Common myeloid progenitor, CD34-positive (primary cell): ENCODE measurements around the gene PLET1.

Experiments
- CTCF ChIA-PET: fragments of 350-600 bp; sonication (Branson Sonifier 250); formaldehyde crosslinking; loops from one replicate; lab custom pipeline; 2021; ENCODE audit warnings: antibody characterized with exemption; lab: Charles Lee
- POLR2A ChIA-PET: fragments of 350-600 bp; sonication (Branson Sonifier 250); formaldehyde crosslinking; loops from one replicate; lab custom pipeline; 2021; ENCODE audit warnings: antibody characterized with exemption; lab: Charles Lee
- DNase-seq, 3 donors: peaks; one replicate each; pipeline versions ENCODE4 v3.0.0 to v3.0.0-alpha.2; 2013
- H3K27ac ChIP-seq, 2 experiments: 1 replicate in 1 of 2; 2 replicates in 1 of 2; pipeline ENCODE4 v1.7.0; 2013; ENCODE audit warnings: inconsistent platforms in 2 of 2, low read length in 2 of 2, mild to moderate bottlenecking in 2 of 2, low read depth in 1 of 2, moderate library complexity in 1 of 2; ENCODE audit not compliant: severe bottlenecking in 2 of 2, insufficient read depth in 1 of 2, poor library complexity in 1 of 2
- H3K27me3 ChIP-seq, 5 experiments: replicated peaks in 2 of 5; 1 replicate in 3 of 5; 2 replicates in 2 of 5; pipeline versions ENCODE4 v1.6.1 to v1.7.0; 2013; ENCODE audit warnings: low read length in 4 of 5, mild to moderate bottlenecking in 2 of 5, moderate library complexity in 2 of 5, inconsistent platforms in 1 of 5; ENCODE audit not compliant: insufficient read depth in 5 of 5, control insufficient read depth in 4 of 5
- H3K36me3 ChIP-seq, 4 experiments: 1 replicate in 2 of 4; 2 replicates in 2 of 4; pipeline versions ENCODE4 v1.6.1 to v1.7.0; 2013; ENCODE audit warnings: low read length in 3 of 4, control low read depth in 1 of 4, mild to moderate bottlenecking in 1 of 4; ENCODE audit not compliant: control insufficient read depth in 4 of 4, insufficient read depth in 4 of 4
- H3K4me1 ChIP-seq, 4 experiments: 1 replicate in 3 of 4; 2 replicates in 1 of 4; pipeline versions ENCODE4 v1.6.1 to v1.7.1; 2013; ENCODE audit warnings: low read length in 3 of 4, mild to moderate bottlenecking in 3 of 4, control low read depth in 1 of 4, inconsistent platforms in 1 of 4, moderate library complexity in 1 of 4; ENCODE audit not compliant: control insufficient read depth in 4 of 4, insufficient read depth in 4 of 4; ENCODE audit errors: control extremely low read depth in 1 of 4
- H3K4me3 ChIP-seq, 7 experiments: 1 replicate in 4 of 7; 2 replicates in 3 of 7; pipeline versions ENCODE4 v1.5.1 to v1.7.0; 2013; ENCODE audit warnings: mild to moderate bottlenecking in 7 of 7, low read length in 6 of 7, moderate library complexity in 6 of 7, inconsistent platforms in 2 of 7, low read depth in 2 of 7, control low read depth in 1 of 7; ENCODE audit not compliant: insufficient read depth in 4 of 7, control insufficient read depth in 1 of 7; ENCODE audit errors: extremely low read depth in 1 of 7
- H3K9me3 ChIP-seq, 5 experiments: 1 replicate in 4 of 5; 2 replicates in 1 of 5; pipeline versions ENCODE4 v1.6.1 to v1.7.1; 2013; ENCODE audit warnings: low read length in 4 of 5, mild to moderate bottlenecking in 2 of 5, inconsistent platforms in 1 of 5, low read depth in 1 of 5, moderate library complexity in 1 of 5; ENCODE audit not compliant: control insufficient read depth in 4 of 5, insufficient read depth in 2 of 5; ENCODE audit errors: control extremely low read depth in 1 of 5
- WGBS: methylation state at CpG from one replicate; pipeline ENCODE4 v1.1.5; 2013; ENCODE audit not compliant: insufficient coverage; 5-methylcytosine and 5-hydroxymethylcytosine counted together

PLET1 gene

DNA sequence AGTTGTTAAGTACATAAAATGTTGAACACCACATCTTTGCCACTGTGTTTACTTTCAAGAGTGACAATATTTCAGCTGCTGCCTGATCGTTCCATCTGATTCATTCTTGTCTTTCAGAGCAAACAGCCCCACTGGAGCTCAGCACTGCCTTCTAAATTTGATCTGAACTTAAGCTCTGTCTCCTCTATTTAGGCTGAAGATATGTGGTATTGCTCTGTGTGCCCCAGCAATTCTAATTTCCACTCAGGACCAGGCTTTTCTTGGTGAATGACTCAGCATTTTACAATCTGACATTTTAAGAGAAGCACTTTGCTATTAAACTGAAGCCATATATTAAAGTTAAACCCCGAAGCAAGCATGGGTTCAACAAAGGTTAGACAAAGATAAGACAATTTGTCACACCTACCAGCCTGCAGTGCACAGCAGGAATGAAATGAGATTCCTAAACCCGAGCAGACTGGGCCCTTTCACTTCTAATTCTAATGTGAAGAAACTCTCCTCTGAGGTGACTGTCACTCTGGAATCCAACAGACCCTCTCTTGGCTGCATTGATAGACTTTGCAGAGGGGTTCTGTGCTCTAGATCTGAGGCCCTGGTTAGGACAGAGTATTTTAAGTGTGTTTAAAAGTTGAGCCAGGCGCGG lies 41.7 kb upstream of the PLET1 start:
- Histone ChIP-seq H3K27ac (peak overlapping the region in 1 of 2 experiments; percentile 35), H3K4me3 (peak overlapping the region in 1 of 7 experiments; percentile 13), H3K36me3 (no peaks in the 10 kb centered on the region), H3K27me3 (no peaks in the 10 kb centered on the region), H3K9me3 (no peaks in the 10 kb centered on the region), H3K4me1 (peaks cover 0 to 26% (median 9%) of the 10 kb centered on the region in 4 experiments)
- peak in 2 of 3 donors; percentile 59 to 67 for DNase-seq
- ChIA-PET CTCF (no interaction called here), POLR2A (interaction anchor here (0.6 kb wide), 1 partner anchor 291 kb away, joined by 5 read pairs; no protein-coding TSS in a partner anchor)
- WGBS, result 17% methylated on average over 3 of the region's 5 CpGs

DNA sequence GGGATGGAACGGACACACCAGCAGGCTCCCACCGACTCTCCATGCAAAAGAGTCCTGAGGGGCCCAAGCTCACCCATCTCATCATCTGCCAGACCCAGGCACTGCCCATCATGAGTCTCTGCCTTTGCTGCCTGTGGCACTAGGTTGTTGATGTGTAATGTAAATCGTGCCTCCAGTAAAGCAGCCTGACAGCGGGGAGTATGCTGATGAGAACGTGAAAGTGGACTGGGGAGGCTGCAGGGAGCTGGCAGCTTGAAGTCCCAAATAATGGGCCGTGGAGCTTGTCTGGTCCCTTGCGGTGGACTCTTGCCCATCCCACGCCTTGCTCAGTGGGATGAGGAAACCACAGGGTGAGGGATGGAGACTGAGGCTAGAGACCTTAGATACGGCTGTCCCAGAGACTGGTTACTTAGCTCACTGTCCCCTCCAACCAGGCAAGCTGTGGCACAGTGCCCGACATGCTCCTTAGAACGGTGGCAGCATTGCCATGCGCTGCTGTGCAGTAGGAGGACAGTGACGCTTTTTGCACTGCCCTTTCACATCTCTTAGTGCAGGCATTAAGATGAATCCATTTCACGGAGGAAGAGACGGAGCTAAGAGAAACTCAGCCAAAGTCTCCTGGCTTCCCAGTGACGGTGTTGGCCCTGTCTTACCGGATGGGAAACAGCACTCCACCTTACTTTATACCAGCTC lies 39.6 kb upstream of the PLET1 start:
- ChIA-PET CTCF (interaction anchor here (1.2 to 2.0 kb wide), 4 partner anchors 9 to 18 kb away, joined by 3 to 6 read pairs (median 4); no protein-coding TSS in a partner anchor), POLR2A (no interaction called here)
- 93% methylated on average over 14 of the region's 17 CpGs for WGBS
- H3K9me3 ChIP-seq, result no peaks in the 10 kb centered on the region
- H3K4me3 ChIP-seq, result no peak overlapping the region
- H3K27ac ChIP-seq, result no peak overlapping the region
- peaks cover 0 to 35% (median 11%) of the 10 kb centered on the region in 4 experiments for H3K4me1 ChIP-seq
- H3K36me3 ChIP-seq, result no peaks in the 10 kb centered on the region
- no peak for DNase-seq
- no peaks in the 10 kb centered on the region for H3K27me3 ChIP-seq

DNA sequence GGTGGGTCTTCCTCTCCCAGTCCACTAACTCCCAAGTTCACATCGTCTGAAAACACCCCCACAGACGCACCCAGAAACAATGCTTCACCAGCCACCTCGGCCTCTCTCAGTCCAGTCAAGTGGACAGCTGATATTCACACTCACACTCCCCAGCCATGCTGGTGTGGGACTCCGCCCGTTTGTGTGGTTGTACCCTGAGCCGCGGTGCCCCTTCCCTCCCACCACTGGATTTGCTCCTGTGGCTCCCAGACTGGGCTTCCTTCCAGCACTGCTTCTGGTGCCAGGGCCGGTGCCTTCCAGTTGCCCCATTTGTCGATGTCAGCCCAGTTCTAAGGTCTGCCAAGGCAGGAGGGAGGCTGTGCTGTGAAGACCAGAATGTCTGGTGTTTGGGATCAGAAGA lies 37.9 kb upstream of the PLET1 start:
- WGBS, result 100% methylated on average over 4 of the region's 9 CpGs

DNA sequence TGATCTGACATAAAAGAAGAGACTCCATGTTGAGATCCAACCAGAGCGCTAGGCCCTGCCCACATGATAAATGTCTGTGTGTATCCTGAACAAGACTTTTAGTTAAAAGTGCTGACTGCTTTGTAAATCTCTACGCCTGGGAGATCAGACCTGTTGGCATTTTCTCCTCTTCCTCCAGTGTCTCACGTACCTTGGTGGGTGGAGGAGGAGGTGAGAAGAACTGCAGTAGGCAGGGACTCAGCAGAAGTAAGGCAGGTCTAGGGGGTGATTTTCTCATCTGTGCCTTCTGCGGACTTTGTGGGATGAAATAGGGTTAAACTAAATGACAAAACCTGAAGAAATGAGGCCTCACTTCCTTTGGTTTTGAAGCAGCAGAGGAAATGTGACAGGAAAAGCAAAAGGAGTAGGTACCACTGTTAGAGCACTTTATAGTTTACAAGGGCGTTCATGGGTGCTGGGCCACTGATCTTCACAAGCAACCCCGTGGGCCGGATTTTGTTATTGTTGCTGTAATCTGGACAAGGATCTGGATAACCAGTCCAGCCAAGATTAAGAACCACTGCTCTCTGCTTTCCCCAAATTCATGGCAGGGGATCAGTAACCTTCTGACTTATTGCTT lies 36.7 kb upstream of the PLET1 start:
- no peaks in the 10 kb centered on the region for H3K36me3 ChIP-seq
- peaks cover 0 to 39% (median 7%) of the 10 kb centered on the region in 4 experiments for H3K4me1 ChIP-seq
- no peaks in the 10 kb centered on the region for H3K27me3 ChIP-seq
- ChIA-PET POLR2A (no interaction called here), CTCF (no interaction called here)
- peaks cover 0 to 3% (median 0%) of the 10 kb centered on the region in 5 experiments for H3K9me3 ChIP-seq
- no peak for DNase-seq
- H3K4me3 ChIP-seq, result no peak overlapping the region
- WGBS, result 70% methylated on average over 5 of the region's 7 CpGs
- no peak overlapping the region for H3K27ac ChIP-seq

More for the DNA sequence above, 37.9 kb upstream of the PLET1 start:
- no peaks in the 10 kb centered on the region for H3K36me3 ChIP-seq
- H3K27me3 ChIP-seq, result no peaks in the 10 kb centered on the region
- H3K27ac ChIP-seq, result no peak overlapping the region
- CTCF ChIA-PET, result no interaction called here
- no peak overlapping the region for H3K4me3 ChIP-seq
- POLR2A ChIA-PET, result no interaction called here
- H3K9me3 ChIP-seq, result peaks cover 0 to 3% (median 0%) of the 10 kb centered on the region in 5 experiments
- peaks cover 0 to 42% (median 11%) of the 10 kb centered on the region in 4 experiments for H3K4me1 ChIP-seq
- DNase-seq, result no peak

DNA sequence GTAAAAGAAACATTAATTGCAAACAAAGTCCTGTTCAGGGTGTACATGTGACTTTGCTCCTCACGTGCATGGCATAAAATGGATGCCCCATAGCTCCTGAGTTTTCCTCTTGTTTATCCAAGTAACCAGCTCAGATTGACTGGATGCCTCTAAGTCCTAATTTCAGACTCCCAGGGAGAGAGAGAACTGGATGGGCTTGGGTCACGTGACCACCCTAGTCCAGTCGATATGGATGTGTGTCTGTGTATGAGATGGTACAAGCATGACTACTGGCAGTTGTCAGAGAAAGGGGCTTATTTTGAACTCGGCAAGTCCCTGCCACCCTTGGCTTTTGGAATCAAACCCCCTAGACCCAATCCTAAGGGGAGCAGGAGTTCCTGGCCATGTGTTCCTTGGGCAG lies 35.4 kb upstream of the PLET1 start:
- no peak overlapping the region for H3K27ac ChIP-seq
- 100% methylated on average over 2 of the region's 4 CpGs for WGBS
- peaks cover 0 to 3% (median 0%) of the 10 kb centered on the region in 5 experiments for H3K9me3 ChIP-seq
- no peaks in the 10 kb centered on the region for H3K36me3 ChIP-seq
- H3K27me3 ChIP-seq, result no peaks in the 10 kb centered on the region
- DNase-seq, result no peak
- no peak overlapping the region for H3K4me3 ChIP-seq
- peaks cover 0 to 27% (median 3%) of the 10 kb centered on the region in 4 experiments for H3K4me1 ChIP-seq
- CTCF ChIA-PET, result interaction anchor here (1.0 to 1.5 kb wide), 2 partner anchors 16 to 38 kb away, joined by 3 read pairs; no protein-coding TSS in a partner anchor
- POLR2A ChIA-PET, result no interaction called here

DNA sequence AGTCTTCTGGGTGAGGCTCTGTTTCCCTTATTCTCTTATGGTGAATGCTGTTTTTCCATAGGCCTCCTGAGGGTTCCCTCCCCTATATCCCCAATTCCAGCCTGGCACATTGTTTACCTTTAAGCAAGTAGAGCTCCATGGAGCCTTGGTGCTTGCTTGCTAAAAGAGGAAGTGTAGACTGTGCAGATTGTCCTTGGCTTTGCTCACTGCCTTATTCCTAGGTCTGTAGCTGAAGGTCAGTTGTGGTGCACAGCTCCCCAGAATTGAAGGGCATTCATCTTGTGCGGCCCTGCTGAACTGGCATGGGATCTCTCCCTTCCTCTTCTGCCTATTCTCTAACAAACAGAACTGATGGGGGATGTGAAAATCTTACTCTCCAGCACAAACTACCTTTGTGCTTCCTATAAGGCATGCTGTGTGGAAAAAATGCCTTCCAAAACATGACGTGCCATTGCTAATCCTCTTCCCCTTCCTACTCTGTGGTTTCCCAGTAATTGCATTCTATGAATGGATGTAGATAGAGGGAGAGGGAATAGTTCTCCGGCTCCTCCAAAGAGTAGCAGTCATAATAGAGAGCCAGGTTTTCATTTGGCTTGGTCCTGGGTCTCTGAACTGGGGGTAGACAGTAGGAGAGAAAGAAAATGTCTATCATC lies 34.2 kb upstream of the PLET1 start:
- H3K27me3 ChIP-seq, result no peaks in the 10 kb centered on the region
- no peak overlapping the region for H3K4me3 ChIP-seq
- 100% methylated on average over 2 of the region's 3 CpGs for WGBS
- H3K9me3 ChIP-seq, result peaks cover 0 to 3% (median 0%) of the 10 kb centered on the region in 5 experiments
- POLR2A ChIA-PET, result no interaction called here
- no peak overlapping the region for H3K27ac ChIP-seq
- CTCF ChIA-PET, result interaction anchor here (1.3 to 1.7 kb wide), 3 partner anchors 14 to 259 kb away, joined by 3 to 8 read pairs (median 3); no protein-coding TSS in a partner anchor
- no peak for DNase-seq
- peaks cover 0 to 34% (median 7%) of the 10 kb centered on the region in 4 experiments for H3K4me1 ChIP-seq
- no peaks in the 10 kb centered on the region for H3K36me3 ChIP-seq
